ENCODE data around the gene MAGI1. TPM values are rescaled to one million over a fixed set of nuclear protein-coding genes. Genes with fewer than 3 reads are reported as not detected.

Gene MAGI1
- total RNA-seq, 1 donor from 2014 or later = 45.8 TPM

- no peak for DNase-seq
- no peaks in the 10 kb centered on the region for H3K9me3 ChIP-seq
- H3K36me3 ChIP-seq = no peaks in the 10 kb centered on the region
- no peak for TF ChIP-seq CTCF (IDR thresholded peaks at IDR 0.05)
- no peak overlapping the region for H3K4me3 ChIP-seq
- H3K27ac ChIP-seq = no peak overlapping the region
- no peak for ATAC-seq
- intact Hi-C loops (cut with DNase I) = no loop called here
- no peaks in the 10 kb centered on the region for H3K4me1 ChIP-seq
- no peaks in the 10 kb centered on the region for H3K27me3 ChIP-seq
Measured at GRCh38 chr3:65448120-65448519, 590.6 kb downstream of the MAGI1 start.

DNA sequence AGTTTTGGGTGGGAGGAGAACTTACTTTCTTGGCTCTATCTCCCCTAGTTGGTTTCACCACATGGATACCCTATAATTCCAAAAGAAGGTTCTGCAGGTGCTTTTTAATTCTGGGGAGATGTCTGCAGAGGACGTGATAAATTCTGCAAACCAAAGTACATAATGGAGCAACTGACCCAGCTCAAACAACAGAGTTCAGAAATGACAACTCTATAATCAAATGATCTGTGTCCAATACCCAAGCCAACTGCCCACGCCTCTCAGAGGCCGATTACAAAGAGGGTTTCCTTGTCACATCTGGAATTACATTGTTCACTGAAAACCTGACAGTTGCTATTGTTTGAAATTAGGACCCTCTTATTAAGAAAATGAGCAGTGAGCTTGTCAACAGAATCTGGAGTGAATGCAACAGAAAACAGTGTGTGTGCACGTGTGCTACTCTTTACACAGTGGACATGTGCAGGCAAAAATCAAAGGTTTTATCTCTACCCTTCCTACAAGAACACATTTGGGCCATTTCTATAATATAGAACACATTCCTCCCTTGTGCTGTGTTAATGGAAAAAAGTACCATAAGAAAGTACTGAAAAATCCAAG, 593.0 kb downstream of the MAGI1 start:
- ATAC-seq (no peak), DNase-seq (no peak)
- no peaks in the 10 kb centered on the region for H3K4me1 ChIP-seq
- no peaks in the 10 kb centered on the region for H3K27me3 ChIP-seq
- no peak overlapping the region for H3K27ac ChIP-seq
- H3K9me3 ChIP-seq = no peaks in the 10 kb centered on the region
- TF ChIP-seq CTCF (IDR thresholded peaks at IDR 0.05) = no peak
- no peaks in the 10 kb centered on the region for H3K36me3 ChIP-seq
- no peak overlapping the region for H3K4me3 ChIP-seq
- intact Hi-C loops (cut with DNase I) = no loop called here

GRCh38 chr3:65444447-65444815, 594.3 kb downstream of the MAGI1 start:
- Histone ChIP-seq H3K4me1 (no peaks in the 10 kb centered on the region), H3K27me3 (no peaks in the 10 kb centered on the region), H3K36me3 (no peaks in the 10 kb centered on the region), H3K9me3 (no peaks in the 10 kb centered on the region), H3K4me3 (no peak overlapping the region), H3K27ac (no peak overlapping the region)
- DNase-seq = no peak
- no peak for ATAC-seq
- intact Hi-C loops (cut with DNase I) = no loop called here
- no peak for TF ChIP-seq CTCF (IDR thresholded peaks at IDR 0.05)

DNA sequence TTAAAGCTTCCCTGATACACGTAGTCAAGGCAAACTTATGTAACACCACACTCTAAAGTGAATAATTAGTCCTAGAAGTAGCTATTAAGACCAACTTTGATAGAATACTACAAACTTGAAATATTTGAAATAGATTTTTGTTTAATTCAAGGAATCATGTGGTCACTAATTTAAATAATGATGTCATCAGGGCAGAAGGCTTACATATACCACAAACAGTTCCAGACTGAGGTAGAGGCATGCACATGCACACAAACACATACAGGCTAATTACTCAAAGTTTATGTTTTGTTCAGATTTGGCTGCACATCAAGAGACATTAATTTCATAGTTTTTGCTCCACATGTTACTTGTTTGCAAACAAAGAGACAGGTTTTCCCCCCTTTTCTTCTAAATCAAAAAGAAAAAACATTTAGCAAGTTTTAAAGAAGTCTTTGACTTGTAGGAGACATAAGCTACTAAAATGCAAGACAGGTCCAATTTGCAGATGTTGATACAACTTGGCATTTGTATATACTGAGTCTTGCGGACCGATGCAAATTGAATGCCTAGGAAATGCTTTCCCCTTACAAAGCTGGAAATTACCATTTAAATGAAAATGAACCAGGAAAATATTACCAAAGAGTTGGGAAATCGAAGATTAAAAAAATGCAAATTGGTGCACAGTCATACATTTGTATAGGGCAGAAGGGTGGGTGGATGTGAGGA, 594.8 kb downstream of the MAGI1 start:
- DNase-seq (no peak), ATAC-seq (no peak)
- Histone ChIP-seq H3K4me3 (no peak overlapping the region), H3K27ac (no peak overlapping the region), H3K36me3 (peaks cover 3% of the 10 kb centered on the region), H3K27me3 (no peaks in the 10 kb centered on the region), H3K4me1 (no peaks in the 10 kb centered on the region), H3K9me3 (no peaks in the 10 kb centered on the region)
- intact Hi-C loops (cut with DNase I) = no loop called here
- TF ChIP-seq CTCF (IDR thresholded peaks at IDR 0.05) = no peak

- Histone ChIP-seq H3K4me1 (no peaks in the 10 kb centered on the region), H3K27me3 (no peaks in the 10 kb centered on the region), H3K9me3 (no peaks in the 10 kb centered on the region), H3K4me3 (no peak overlapping the region), H3K36me3 (peaks cover 19% of the 10 kb centered on the region), H3K27ac (no peak overlapping the region)
- peak; percentile 44 for TF ChIP-seq CTCF (IDR thresholded peaks at IDR 0.05)
- intact Hi-C loops (cut with DNase I) = no loop called here
- ATAC-seq (peak; percentile 84), DNase-seq (no peak)
Measured at GRCh38 chr3:65439641-65440284, 599.0 kb downstream of the MAGI1 start.
